ENCODE results near the gene TBL1X.

TBL1X gene

GRCh38 chrX:9668537-9668936 is 203.7 kb downstream of the TBL1X start:
- DNase-seq (ENCODE audit: low read depth in 2 of 2), result no peak

GRCh38 chrX:9670136-9670814 is 205.4 kb downstream of the TBL1X start:
- DNase-seq (ENCODE audit: low read depth in 2 of 2), result no peak

- DNase-seq (ENCODE audit: low read depth in 2 of 2), result no peak
These were observed 207.1 kb downstream of the TBL1X start for GRCh38 chrX:9671998-9672397.

- no peak for DNase-seq (ENCODE audit: low read depth in 2 of 2)
These were observed 211.4 kb downstream of the TBL1X start for GRCh38 chrX:9676306-9676705.

GRCh38 chrX:9676738-9677097 is 211.9 kb downstream of the TBL1X start:
- no peak for DNase-seq (ENCODE audit: low read depth in 2 of 2)

GRCh38 chrX:9677098-9677739 is 212.4 kb downstream of the TBL1X start:
- DNase-seq (ENCODE audit: low read depth in 2 of 2), result peak; percentile 2 to 6

GRCh38 chrX:9678215-9678965 is 213.5 kb downstream of the TBL1X start:
- DNase-seq (ENCODE audit: low read depth in 2 of 2), result no peak

- no peak for DNase-seq (ENCODE audit: low read depth in 2 of 2)
These were observed 216.2 kb downstream of the TBL1X start for GRCh38 chrX:9681011-9681410.

- DNase-seq (ENCODE audit: low read depth in 2 of 2), result no peak
These were observed 216.6 kb downstream of the TBL1X start for GRCh38 chrX:9681422-9681821.

GRCh38 chrX:9682456-9682855 is 217.6 kb downstream of the TBL1X start:
- no peak for DNase-seq (ENCODE audit: low read depth in 2 of 2)

GRCh38 chrX:9682861-9683260 is 218.0 kb downstream of the TBL1X start:
- DNase-seq (ENCODE audit: low read depth in 2 of 2), result no peak

- DNase-seq (ENCODE audit: low read depth in 2 of 2), result no peak
These were observed 218.5 kb downstream of the TBL1X start for GRCh38 chrX:9683350-9683749.

- DNase-seq (ENCODE audit: low read depth in 2 of 2), result no peak
These were observed 223.0 kb downstream of the TBL1X start for GRCh38 chrX:9687899-9688298.

- DNase-seq (ENCODE audit: low read depth in 2 of 2), result no peak
These were observed 224.0 kb downstream of the TBL1X start for GRCh38 chrX:9688833-9689232.

GRCh38 chrX:9690046-9690445 is 225.2 kb downstream of the TBL1X start:
- no peak for DNase-seq (ENCODE audit: low read depth in 2 of 2)

GRCh38 chrX:9693307-9694001 is 228.6 kb downstream of the TBL1X start:
- no peak for DNase-seq (ENCODE audit: low read depth in 2 of 2)

GRCh38 chrX:9698576-9698975 is 233.7 kb downstream of the TBL1X start:
- no peak for DNase-seq (ENCODE audit: low read depth in 2 of 2)

- no peak for DNase-seq (ENCODE audit: low read depth in 2 of 2)
These were observed 235.7 kb downstream of the TBL1X start for GRCh38 chrX:9700555-9700954.

- DNase-seq (ENCODE audit: low read depth in 2 of 2), result no peak
These were observed 236.9 kb downstream of the TBL1X start for GRCh38 chrX:9701790-9702189.

GRCh38 chrX:9703406-9703805 is 238.5 kb downstream of the TBL1X start:
- DNase-seq (ENCODE audit: low read depth in 2 of 2), result no peak

GRCh38 chrX:9704876-9705465 is 240.1 kb downstream of the TBL1X start:
- DNase-seq (ENCODE audit: low read depth in 2 of 2), result no peak

GRCh38 chrX:9706421-9706820 is 241.6 kb downstream of the TBL1X start:
- no peak for DNase-seq (ENCODE audit: low read depth in 2 of 2)

Data from stimulated activated CD8-positive, alpha-beta memory T cell treated with anti-CD3 and anti-CD28 coated beads, Interleukin-15, amount 100 ng/mL, for 48 hours (primary cell).